Stimulated activated CD4-positive, alpha-beta T cell treated with anti-CD3 and anti-CD28 coated beads, Interleukin-15, amount 100 ng/mL, for 1 hour (primary cell): ENCODE data around the gene PEDS1.
"Not testable (repeated sequence)": the region's sequence is repeated elsewhere in the genome, so short reads cannot be mapped to it uniquely, and the experiment has no call there.

Source experiments
- DNase-seq, 2 donors: peaks; one replicate each; pipeline ENCODE4 v3.0.0-alpha.2; 2020; ENCODE audit warnings: low read depth in 1 of 2, low spot score in 1 of 2

The PEDS1 gene

GRCh38 chr20:50163570-50164317 lies 10.2 kb upstream of the PEDS1 start:
- no peak for DNase-seq

GRCh38 chr20:50161494-50161893 lies 8.0 kb upstream of the PEDS1 start:
- not testable (repeated sequence) for DNase-seq

GRCh38 chr20:50153153-50153499 lies 397 bp downstream of the PEDS1 start:
- DNase-seq = no peak

- no peak for DNase-seq
These were observed 950 bp downstream of the PEDS1 start for GRCh38 chr20:50152394-50153152.

- no peak for DNase-seq
These were observed 2.3 kb downstream of the PEDS1 start for GRCh38 chr20:50151034-50151743.

GRCh38 chr20:50149481-50150254 lies 3.9 kb downstream of the PEDS1 start:
- no peak for DNase-seq

GRCh38 chr20:50146732-50147662 lies 6.5 kb downstream of the PEDS1 start:
- DNase-seq = peak; percentile 55

- DNase-seq = no peak
These were observed 7.3 kb downstream of the PEDS1 start for GRCh38 chr20:50146214-50146613.

GRCh38 chr20:50145566-50145965 lies 8.0 kb downstream of the PEDS1 start:
- DNase-seq = no peak

GRCh38 chr20:50144362-50144761 lies 9.2 kb downstream of the PEDS1 start:
- DNase-seq = no peak

GRCh38 chr20:50142812-50143211 lies 10.7 kb downstream of the PEDS1 start:
- DNase-seq = no peak

GRCh38 chr20:50141811-50142561 lies 11.5 kb downstream of the PEDS1 start:
- DNase-seq = no peak

GRCh38 chr20:50141018-50141675 lies 12.4 kb downstream of the PEDS1 start:
- no peak for DNase-seq

- no peak for DNase-seq
These were observed 13.1 kb downstream of the PEDS1 start for GRCh38 chr20:50140339-50140859.

GRCh38 chr20:50138479-50139393 lies 14.8 kb downstream of the PEDS1 start:
- DNase-seq = no peak

GRCh38 chr20:50138120-50138478 lies 15.4 kb downstream of the PEDS1 start:
- DNase-seq = no peak

- not testable (repeated sequence) for DNase-seq
These were observed 15.8 kb downstream of the PEDS1 start for GRCh38 chr20:50137702-50138101.
